Glomerular endothelial cell (primary cell): ENCODE measurements around the gene SUPT4H1. TPM values are rescaled to one million over a fixed set of nuclear protein-coding genes. Genes with fewer than 3 reads are reported as not detected.

Experiments used
- DNase-seq: peaks from one replicate; pipeline ENCODE4 v3.0.0-alpha.2; 2011; ENCODE audit warnings: low read depth, low spot score; ENCODE audit errors: extremely low read depth
- total RNA-seq: library from RNA; depleted of rRNA; stranded (reverse); fragments of >200 nt; gene quantifications from 2 replicates; pipeline ENCODE4 v1.2.3, GENCODE V29; 2015

SUPT4H1 gene
- total RNA-seq, 1 donor from 2014 or later: 45.0 TPM

GRCh38 chr17:58308985-58309917, 42.8 kb downstream of the SUPT4H1 start:
- no peak for DNase-seq

GRCh38 chr17:58308173-58308984, 43.6 kb downstream of the SUPT4H1 start:
- DNase-seq: no peak

- DNase-seq: no peak
Observed at GRCh38 chr17:58307468-58308172, 44.4 kb downstream of the SUPT4H1 start.

- DNase-seq: no peak
Observed at GRCh38 chr17:58306131-58306951, 45.7 kb downstream of the SUPT4H1 start.

- DNase-seq: no peak
Observed at GRCh38 chr17:58305626-58306025, 46.4 kb downstream of the SUPT4H1 start.

- no peak for DNase-seq
Observed at GRCh38 chr17:58304750-58305486, 47.1 kb downstream of the SUPT4H1 start.

- DNase-seq: no peak
Observed at GRCh38 chr17:58303971-58304749, 47.8 kb downstream of the SUPT4H1 start.

GRCh38 chr17:58302919-58303585, 48.9 kb downstream of the SUPT4H1 start:
- DNase-seq: no peak

GRCh38 chr17:58302171-58302918, 49.7 kb downstream of the SUPT4H1 start:
- DNase-seq: no peak

- no peak for DNase-seq
Observed at GRCh38 chr17:58301504-58302150, 50.4 kb downstream of the SUPT4H1 start.

- no peak for DNase-seq
Observed at GRCh38 chr17:58300336-58300735, 51.7 kb downstream of the SUPT4H1 start.

Other genes with a start within 250 kb of the SUPT4H1 start
- not detected in 2 replicates for gene OR4D1, start 203.8 kb downstream of the SUPT4H1 start, total RNA-seq
- not detected in 2 replicates for gene OR4D2, start 185.2 kb downstream of the SUPT4H1 start, total RNA-seq
- gene EPX, start 159.5 kb downstream of the SUPT4H1 start, total RNA-seq: not detected in 2 replicates
- gene MKS1, start 132.9 kb downstream of the SUPT4H1 start, total RNA-seq: 4.7 and 13.8 TPM in 2 replicates
- gene LPO, start 113.6 kb downstream of the SUPT4H1 start, total RNA-seq: not detected in 2 replicates
- gene MPO, start 71.3 kb downstream of the SUPT4H1 start, total RNA-seq: 0.12 and 0.24 TPM in 2 replicates
- 0.05 and 0.06 TPM in 2 replicates for gene TSPOAP1, start 23.4 kb downstream of the SUPT4H1 start, total RNA-seq
- 0.05 TPM in 1 of 2 replicates, not detected in the other for gene RNF43, start 65.3 kb upstream of the SUPT4H1 start, total RNA-seq
- gene HSF5, start 136.2 kb upstream of the SUPT4H1 start, total RNA-seq: not detected in 2 replicates
- 27.0 and 38.4 TPM in 2 replicates for gene MTMR4, start 162.4 kb upstream of the SUPT4H1 start, total RNA-seq